Articular chondrocyte of knee joint (primary cell): Measurements from ENCODE around the gene GH2. TPM values are rescaled to one million over a fixed set of nuclear protein-coding genes. Genes with fewer than 3 reads are reported as not detected.

Experiments used
- small RNA-seq: library from RNA; depleted of rRNA; stranded (forward); fragments of <200 nt; gene quantifications from one replicate; pipeline ENCODE3, GENCODE V24; 2012
- total RNA-seq: library from RNA; depleted of rRNA; stranded (reverse); fragments of >200 nt; gene quantifications from 2 replicates; pipeline ENCODE4 v1.2.3, GENCODE V29; 2012

The GH2 gene
- total RNA-seq, result not detected in 2 replicates

GRCh38 chr17:63881935-63882601 is at the start of gene GH2:
TSS of gene GH2 (minus strand) at chr17:63881944. CDS start at chr17:63881801, 143 bp downstream.

GRCh38 chr17:63918789-63919305 is 37.1 kb upstream of the GH2 start, which contains the start of gene GH1:
TSS of gene GH1 (minus strand) at chr17:63918839. CDS start at chr17:63918776, 63 bp downstream.

GRCh38 chr17:63911041-63911635 is 29.4 kb upstream of the GH2 start, which contains the start of gene CSHL1:
TSS of gene CSHL1 (minus strand) at chr17:63911258. CDS start at chr17:63911196, 62 bp downstream.

GRCh38 chr17:63896524-63897354 is 15.0 kb upstream of the GH2 start, which contains the start of gene CSH1:
TSS of gene CSH1 (minus strand) at chr17:63896574. CDS start at chr17:63896511, 63 bp downstream.

GRCh38 chr17:63873577-63873976 is 8.2 kb downstream of the GH2 start, which contains the start of gene CSH2:
TSS of gene CSH2 (minus strand) at chr17:63873677. CDS start at chr17:63873614, 63 bp downstream.

GRCh38 chr17:63842540-63843386 is 39.0 kb downstream of the GH2 start, which contains the start of gene SMARCD2:
TSS of gene SMARCD2 (minus strand) at chr17:63842685. CDS start at chr17:63842674, 11 bp downstream.

Small RNA genes lying within 50 kb of the gene (small RNA-seq; reads per million reads assigned to genes)
- gene AC040958.1 (not detected), gene AC127029.1 (not detected), gene GH1 (not detected)

Other genes with a start within 250 kb of the GH2 start
- gene LIMD2, start 181.8 kb downstream of the GH2 start, total RNA-seq, result 2.2 and 2.7 TPM in 2 replicates
- gene STRADA, start 140.1 kb downstream of the GH2 start, total RNA-seq, result 31.2 and 37.6 TPM in 2 replicates
- 68.4 and 72.0 TPM in 2 replicates for gene CCDC47, start 108.3 kb downstream of the GH2 start, total RNA-seq
- 79.3 and 89.4 TPM in 2 replicates for gene DDX42, start 107.8 kb downstream of the GH2 start, total RNA-seq
- 69.6 and 74.1 TPM in 2 replicates for gene PSMC5, start 54.5 kb downstream of the GH2 start, total RNA-seq
- gene FTSJ3, start 54.3 kb downstream of the GH2 start, total RNA-seq, result 41.1 and 46.3 TPM in 2 replicates
- 65.2 and 77.0 TPM in 2 replicates for gene SMARCD2, start 39.3 kb downstream of the GH2 start, total RNA-seq
- not detected in 2 replicates for gene CSH2, start 8.3 kb downstream of the GH2 start, total RNA-seq
- gene CSH1, start 14.6 kb upstream of the GH2 start, total RNA-seq, result not detected in 2 replicates
- gene CSHL1, start 29.3 kb upstream of the GH2 start, total RNA-seq, result not detected in 2 replicates
- gene GH1, start 36.9 kb upstream of the GH2 start, total RNA-seq, result not detected in 2 replicates
- 7.5 and 14.1 TPM in 2 replicates for gene CD79B, start 50.4 kb upstream of the GH2 start, total RNA-seq
- 0.13 TPM in 1 of 2 replicates, not detected in the other for gene SCN4A, start 91.0 kb upstream of the GH2 start, total RNA-seq
- gene PRR29, start 116.4 kb upstream of the GH2 start, total RNA-seq, result 0.32 and 0.39 TPM in 2 replicates
- 5.1 and 8.3 TPM in 2 replicates for gene ICAM2, start 138.7 kb upstream of the GH2 start, total RNA-seq
- 7.3 and 9.4 TPM in 2 replicates for gene ERN1, start 248.2 kb upstream of the GH2 start, total RNA-seq